GM19025 (cell line): ENCODE data around the gene VSIR.

ENCODE experiments used
- ATAC-seq: cut with Tn5 transposase; IDR thresholded peaks from one replicate; pipeline ENCODE4 v1.9.1; 2021; ENCODE audit warnings: mild to moderate bottlenecking, low read depth, moderate library complexity; ENCODE audit not compliant: unreplicated experiment

VSIR gene

DNA sequence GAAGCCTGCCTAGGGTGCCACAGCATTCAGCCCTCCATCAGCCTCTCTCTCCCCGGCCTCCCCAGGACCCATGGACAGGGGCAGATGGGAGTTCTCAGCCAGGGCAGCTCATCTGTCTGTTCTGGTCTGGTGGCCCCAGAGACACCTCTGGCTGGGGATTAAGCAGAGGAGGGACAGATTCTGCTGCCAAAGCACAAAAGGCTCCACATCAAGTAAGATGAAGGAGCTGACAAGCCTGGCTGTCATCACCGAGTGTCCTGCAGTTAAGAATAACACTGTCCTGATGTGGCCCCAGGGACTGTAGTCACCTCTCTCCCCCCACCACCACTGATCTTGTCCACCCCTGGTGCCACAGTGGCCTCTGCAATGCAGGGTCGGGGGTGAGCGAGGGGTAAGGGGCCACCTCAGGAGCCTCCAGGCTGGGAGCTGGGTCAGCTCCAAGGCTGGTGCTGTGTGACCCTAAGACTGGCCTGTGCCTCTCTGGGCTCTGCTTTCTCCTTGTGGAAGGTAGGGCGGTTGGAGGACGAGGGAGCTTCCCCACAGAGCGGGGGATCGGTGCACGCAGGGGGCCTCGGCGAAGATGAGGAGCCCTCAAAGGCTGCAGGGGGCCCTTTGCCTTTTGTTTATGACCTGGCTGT, 72.5 kb downstream of the VSIR start:
- ATAC-seq = no peak

DNA sequence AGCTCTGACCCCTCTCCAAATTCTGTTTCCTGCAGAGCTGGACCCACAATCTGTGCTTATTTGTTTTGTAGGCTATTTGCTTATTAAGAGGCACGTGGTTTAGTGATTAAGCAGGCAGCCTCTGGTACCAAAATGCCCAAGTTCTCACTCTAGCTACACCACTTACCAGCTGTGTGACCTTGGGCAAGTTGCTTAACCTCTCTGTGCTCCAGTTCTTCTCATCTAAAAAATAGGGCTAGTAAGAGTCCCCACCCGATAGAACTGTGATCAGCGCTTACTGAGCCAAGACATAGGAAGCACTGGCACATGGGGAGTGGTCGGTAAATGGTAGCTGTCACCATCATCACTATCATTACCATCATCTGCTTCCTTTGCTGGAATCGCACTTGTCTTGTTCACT, 74.6 kb downstream of the VSIR start:
- no peak for ATAC-seq

DNA sequence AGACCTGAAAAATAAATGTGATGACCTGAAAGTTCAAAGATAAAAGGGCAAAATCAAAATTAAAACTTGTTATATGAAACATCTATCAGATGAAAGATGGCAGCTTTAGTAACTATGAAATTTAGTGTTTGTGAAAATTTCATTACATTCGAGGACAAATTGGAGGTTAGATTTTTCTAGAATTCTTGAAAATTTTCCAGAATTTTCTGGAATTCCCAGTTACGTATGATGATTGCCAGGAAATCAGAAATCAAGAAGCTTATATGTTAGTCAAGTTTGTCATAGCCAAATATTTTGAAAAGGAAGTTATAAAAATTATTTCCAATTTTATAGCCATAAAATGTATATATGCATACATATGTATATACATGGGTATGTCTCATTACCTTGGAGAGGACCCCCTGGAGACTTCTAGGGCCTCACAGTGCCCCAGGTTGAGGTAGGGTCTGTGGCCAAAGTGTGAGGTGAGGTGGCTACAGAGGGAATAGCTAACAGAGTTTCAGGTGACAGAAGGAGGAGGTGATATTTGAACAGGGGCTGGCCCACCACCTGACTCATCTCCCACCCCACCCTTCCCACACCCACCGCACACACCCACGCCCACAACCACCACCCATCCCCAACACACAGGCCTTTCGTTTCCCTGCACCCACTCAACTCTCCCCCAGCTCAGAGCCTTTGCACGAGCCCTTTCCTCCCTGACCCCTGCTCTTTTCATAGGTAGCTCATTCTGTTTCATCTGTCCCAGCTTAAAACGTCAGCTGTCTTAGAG, 75.2 kb downstream of the VSIR start:
- ATAC-seq = no peak
